NCI-H128 (cell line): ENCODE measurements around the gene CDK6.

Source experiments
- DNase-seq: peaks from one replicate; lab custom pipeline; 2025; ENCODE audit not compliant: unreplicated experiment; lab: John Stamatoyannopoulos, UW

Gene CDK6

DNA sequence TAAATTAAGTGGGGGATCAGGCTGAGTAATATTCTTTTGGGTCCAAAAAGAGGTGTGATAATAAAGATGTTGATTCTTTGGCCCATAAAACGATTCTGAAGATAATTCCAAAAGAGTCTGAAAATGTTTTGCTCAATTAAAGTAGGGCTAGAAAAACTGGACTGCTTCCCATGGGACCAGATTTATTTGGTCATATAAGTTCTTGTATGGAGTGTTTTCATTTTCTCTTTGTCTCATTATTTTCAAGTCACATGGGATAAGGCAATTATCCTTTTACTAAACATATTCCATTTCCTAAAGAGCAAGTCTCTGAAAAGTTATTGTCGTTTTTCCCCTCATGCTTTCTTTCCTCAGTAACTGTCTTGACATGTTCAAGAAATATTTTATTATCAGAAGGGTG is 41.5 kb downstream of the CDK6 start:
- DNase-seq, result no peak

DNA sequence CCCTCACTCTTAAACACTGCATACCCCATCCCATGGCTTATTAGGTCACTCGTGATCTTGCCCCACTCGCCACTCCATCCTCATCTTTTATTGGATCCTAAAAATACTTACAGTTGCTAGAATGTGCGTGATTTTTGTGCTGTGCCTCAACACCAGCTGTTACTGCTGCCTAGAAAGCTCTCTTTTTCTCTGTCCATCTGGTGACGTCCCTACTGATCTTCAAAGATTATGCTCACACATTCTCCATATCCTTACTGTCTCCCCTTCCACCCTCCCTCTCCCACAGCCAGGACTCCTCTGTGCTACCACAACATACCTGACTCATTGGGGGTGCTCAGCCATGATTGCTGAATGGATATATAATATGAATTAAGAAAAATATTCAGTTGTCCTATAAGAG is 42.0 kb downstream of the CDK6 start:
- no peak for DNase-seq

DNA sequence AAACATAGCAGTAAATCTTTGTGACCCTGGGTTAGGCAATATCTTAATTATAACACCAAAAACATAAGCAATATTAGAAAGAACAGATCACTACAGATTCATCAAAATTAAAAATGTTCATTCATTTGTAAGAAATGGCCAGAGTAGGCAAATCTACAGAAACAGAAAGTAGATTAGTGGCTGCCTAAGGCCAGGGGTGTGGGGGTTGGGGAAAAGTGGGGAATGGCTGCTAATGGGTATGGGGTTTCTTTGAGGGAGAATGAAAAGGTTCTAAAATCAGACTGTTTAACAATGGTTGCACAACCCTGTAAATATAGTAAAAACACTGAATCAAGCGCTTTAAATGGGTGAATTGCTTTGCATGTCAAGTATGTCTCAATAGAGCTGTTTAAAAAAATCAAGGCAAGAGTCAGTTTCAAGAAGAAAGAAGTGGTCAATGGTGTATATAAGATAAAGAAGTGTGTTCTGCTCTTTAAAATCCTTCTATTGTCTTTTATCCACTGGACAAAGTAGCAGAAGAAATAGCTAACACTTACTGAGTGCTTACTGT is 42.6 kb downstream of the CDK6 start:
- no peak for DNase-seq

DNA sequence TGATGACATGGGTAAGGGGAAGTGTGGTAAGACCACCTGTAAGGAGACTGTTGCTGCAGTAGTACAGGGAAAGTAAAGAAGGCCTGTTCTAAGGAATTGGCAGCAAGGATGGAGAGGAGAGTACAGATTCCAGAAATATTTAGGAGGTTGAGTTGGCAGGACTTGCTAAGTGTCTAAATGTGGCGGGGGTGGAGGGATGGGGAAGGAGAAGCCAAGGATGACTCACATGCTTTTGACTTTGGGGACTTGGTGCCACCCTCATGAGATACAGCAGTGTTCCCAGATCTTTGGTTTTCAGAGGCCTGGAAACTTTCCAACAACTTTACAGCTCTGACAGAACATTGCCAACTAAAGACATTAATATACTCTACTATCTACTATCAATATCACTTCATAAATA is 45.4 kb downstream of the CDK6 start:
- DNase-seq, result no peak

DNA sequence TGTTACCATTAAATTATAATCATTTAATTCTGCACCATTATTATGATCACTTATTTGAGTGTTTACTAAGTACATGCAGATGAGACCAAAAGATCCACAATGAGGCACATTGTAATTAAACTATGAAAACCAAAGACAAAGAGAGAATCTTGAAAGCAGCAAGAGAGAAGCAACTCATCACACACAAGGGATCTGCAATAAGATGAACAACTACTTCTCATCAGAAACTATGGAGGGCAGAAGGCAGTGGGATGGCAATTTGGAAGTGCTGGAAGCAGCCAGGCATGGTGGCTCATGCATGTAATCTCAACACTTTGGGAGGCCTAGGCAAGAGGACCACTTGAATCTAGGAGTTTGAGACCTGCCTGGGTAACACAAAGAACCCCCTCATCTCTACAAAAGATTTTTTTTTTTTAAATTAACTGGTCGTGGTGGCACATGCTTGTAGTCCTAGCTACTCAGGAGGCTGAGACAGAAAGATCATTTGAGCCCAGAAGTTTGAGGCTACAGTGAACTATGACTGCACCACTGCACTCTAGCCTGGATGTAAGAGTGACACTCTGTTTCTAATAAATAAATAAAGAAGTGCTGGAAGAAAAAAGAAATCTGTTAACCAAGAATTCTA is 47.7 kb downstream of the CDK6 start:
- no peak for DNase-seq

DNA sequence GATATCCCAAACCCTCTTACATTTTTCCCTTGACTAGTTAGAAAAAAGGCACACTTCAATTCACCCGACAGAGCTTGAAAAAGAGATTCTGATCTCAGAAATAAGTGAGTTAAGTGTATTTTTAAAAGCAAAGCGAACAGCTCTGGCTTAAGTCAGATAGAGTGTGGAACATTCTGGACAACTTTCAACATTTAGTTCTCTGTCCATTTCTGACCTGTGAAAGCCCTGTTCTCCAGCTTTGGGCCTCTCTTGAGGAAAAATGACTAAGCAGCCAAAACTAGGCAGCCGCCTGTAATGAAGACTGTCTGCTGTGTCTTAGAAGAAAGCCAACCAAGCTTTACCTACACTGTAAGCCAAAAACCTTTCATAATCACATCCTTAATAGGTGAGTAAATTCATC is 50.5 kb downstream of the CDK6 start:
- DNase-seq, result no peak

DNA sequence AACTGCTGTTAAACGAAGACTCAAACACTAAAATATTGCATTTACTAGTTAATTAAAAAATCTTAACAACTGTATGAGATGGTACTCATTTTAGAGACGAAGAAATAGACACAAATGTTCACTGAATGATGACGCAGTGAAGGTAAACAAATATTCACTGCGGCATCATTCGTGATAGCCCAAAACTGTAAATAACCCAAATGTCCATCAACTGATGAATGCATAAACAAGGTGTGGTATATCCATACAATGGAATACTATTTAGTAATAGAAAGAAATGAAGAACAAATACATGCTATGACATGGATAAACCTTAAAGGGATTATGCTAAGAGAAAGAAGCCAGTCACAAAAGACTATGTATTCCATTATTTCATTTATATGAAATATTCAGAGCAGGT is 51.4 kb downstream of the CDK6 start:
- no peak for DNase-seq

DNA sequence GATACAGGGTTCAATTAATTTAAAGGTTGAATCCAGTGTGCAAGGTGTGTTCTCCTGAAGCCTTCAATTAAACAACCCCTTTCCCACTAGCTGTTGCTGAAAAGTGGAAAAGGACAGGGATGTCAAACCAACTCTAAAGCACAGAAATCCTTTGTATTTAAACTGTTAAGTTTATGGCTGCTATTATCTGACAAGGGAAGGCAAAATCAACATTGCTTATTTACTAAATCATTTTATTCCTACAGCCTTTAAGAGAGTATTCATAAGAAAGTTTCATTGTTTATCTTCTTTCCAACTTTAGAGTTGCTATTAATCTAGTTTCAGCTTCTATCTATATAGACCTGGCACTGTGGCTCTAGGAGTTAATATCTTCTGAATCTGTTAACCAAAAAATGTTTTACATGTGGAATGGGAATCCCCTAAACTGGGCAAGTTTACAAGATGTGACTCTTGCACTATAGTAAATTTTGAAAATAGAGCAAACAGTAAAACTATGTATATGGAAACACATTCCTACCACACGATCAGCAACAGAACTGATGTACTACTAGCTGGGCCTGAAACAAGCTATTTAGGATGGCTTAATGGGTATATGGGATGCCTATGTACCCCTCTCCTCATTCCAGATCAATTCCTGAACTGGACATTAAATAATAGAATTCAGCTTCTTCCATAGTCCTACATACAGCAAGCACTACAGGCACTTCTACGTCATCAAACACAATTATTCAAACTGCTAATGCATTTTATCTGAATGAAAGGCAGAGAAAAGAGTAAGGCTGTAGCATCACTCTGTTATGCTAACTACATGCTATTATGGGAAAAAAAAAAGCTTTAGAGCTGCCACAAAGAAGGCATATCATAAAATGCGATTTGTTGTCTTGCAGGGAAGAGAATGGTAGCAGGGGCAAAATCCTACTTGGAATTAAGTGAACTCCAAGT is 52.8 kb downstream of the CDK6 start:
- no peak for DNase-seq

DNA sequence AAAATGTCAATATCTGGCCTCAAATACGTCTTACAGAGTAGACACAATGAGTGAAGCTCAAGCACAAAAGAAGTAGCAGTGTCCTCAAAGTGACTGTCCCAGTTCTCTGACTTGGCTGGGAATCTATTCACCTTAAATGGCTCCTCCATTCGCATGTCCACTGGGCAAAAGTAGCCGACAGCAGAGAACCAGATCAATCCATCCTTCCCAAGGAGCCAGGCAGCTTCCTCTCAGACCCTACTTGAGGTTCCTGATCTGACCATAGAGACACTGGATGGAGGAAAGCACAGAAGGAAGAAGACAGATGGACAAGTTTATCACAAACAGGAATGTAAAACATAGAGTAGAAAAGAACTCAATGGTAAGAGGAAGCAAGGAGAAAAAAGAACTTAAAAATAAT is 53.5 kb downstream of the CDK6 start:
- DNase-seq, result no peak

DNA sequence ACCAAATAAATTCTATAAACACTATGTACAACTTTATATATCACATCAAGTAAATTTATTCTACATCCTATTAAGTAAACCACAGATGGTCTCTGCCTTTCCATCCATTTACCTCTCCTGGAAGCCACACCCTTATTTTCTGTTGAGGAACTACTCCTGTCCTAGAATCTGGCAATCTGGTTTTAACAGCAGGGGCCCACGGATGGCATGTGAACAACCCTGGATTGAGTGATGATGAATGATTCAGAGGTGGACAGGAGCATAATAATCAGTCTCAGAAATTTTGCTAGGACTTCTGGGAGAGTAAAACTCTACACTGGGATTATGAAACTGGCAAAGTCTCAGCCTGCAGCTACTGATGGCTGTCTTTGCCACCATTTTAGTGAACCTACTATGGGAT is 54.1 kb downstream of the CDK6 start:
- no peak for DNase-seq

DNA sequence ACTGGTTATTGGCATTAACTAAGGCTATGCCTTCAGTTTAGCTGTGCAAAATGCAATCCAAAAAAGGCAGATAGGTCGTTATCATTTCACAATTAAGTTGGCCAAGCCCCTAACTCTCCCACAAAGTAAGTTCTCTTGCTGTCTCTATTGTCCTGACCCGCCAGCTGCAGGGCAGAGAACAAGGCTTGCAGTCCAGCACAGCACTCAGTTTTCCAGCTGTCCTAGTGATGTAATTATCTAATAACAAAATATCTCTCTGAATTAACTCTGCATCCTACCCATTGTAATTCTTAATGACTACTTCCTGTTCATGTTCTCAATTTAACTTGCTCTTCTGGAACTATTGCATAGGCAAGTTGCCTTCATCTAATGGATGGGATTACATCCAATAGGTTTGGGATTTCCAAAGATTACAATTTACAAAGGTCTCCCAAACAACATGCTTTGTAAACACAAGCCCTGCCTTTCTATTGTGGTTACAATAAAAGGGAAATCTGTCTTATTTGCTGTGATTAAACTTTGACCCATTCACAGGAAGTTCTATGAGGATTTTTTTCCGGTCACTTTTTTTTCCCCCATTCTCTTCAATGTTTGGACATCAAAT is 55.2 kb downstream of the CDK6 start:
- no peak for DNase-seq

DNA sequence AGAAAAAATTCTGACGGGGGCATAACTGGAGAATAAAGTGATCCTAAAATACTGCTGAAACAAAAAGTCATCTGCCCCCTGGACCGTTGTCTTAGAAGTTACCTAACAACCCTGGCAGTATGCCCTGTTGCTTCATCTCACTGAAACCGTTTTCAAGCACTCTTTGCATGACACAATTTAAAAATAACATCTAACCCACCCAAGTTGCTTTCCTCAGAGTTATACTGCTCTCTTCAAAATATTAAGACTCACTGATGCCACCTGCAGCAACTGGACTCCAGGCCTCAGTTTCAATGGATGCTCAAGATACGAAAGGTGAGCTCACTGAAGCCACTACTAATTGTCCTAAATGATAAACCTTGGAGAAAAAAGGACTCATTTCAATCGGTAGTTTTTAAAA is 57.4 kb downstream of the CDK6 start:
- DNase-seq, result no peak

DNA sequence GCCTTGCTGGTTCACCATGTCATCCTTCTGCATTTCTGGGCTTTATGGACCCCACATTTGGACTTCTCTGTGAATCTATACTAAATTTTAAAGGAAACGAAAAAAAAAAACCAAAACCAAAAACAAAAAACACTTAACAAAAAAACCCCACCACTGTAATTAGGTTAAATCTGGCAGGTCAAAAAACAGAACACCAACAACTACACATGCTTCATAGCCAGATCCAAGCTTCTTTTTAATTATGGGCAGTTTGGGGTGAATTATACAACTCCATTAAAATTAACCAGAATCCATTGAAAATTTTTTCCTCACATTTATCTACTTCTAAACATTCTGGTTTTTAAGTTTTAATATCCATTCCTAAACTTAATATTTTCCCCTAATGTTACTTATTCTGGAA is 58.4 kb downstream of the CDK6 start:
- DNase-seq, result no peak

DNA sequence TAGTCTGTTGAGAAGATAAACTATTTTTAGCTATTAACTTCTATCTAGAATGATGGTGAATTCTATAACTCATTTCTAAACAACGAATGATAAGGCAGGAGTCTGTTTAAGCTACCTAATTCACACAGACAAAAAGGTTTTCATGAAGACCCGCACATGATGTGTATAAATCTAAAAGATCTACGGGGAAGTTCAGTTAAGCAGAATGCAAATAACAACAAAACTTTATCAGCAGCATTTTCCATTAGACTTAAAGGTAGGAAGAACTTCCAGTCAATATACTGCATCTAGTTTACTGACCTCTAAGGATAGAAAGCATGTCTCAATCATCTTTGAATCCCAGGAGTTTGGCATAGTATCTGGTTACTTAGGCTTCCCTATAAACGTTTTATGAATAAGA is 62.6 kb downstream of the CDK6 start:
- DNase-seq, result no peak

DNA sequence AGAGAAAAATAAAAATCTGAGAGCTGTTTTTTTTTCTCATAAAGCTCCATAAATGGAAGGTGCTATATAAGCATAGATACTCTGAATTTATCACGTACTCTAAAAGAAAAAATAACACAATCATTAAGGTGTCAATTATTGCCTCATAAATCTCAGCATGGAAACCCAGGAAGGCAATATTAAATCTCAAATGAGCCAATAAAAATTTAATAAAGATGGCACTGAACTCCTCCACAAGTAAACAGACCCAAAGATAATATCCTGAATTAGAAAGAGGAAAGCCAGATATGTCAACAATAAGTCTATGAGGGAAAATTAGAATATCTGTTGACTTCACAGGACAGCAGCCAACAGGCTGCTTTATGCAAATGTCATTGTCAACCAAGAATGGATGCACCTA is 66.5 kb downstream of the CDK6 start:
- no peak for DNase-seq

DNA sequence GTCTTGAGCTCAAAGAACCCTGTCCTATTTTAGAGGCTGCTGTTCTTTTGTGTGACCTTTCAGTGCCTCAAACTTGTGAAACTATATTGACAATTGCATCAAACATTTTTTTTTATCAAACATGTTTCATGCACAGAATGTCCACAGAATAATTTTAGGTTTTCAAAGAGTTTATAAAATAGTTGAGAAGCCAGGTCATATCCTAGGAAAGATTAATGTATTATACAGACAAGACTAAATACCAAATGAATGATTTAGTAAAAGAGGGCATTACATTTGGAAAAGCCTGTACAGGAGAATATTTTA is 67.0 kb downstream of the CDK6 start:
- DNase-seq, result no peak

DNA sequence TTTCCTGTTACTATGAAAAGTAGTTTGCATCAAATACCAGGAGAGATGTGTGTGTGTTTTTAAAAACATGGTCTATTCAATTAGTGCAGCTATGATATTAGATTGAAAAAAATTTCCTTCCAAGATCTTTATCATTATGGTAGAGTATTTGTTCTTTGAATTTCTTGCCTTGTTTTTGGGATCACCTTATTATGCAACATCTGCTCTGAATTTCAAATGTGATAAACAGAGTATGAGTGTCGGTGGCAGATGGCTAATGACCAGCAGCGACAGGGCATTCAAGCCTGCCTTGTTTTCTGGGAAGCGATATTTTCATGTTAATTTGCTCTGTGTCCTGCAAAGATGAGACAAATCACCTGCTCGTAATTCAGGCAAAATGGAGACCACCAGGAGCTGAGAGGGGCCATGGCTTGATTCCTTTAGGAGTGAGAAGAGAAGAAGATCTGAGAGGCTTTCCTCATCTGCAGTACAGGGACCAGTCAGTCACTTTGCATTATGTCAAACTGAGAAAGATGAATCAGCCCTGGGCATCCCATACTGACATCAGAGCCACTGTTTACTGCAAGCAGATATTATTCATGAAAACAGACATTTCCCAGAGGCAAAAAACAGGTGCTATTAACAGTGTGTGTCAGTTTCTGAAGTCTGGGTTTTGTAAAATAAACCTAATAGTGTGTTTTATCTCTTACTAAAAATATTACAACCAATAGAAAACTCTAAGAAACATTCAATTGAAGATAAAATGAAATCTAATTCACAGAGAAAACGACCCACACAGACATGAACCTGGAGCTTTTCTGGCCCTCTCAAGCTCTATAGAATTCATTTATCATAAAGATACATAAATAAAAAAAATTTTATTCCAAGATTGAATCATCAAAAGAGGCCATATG is 67.6 kb downstream of the CDK6 start:
- DNase-seq, result no peak

DNA sequence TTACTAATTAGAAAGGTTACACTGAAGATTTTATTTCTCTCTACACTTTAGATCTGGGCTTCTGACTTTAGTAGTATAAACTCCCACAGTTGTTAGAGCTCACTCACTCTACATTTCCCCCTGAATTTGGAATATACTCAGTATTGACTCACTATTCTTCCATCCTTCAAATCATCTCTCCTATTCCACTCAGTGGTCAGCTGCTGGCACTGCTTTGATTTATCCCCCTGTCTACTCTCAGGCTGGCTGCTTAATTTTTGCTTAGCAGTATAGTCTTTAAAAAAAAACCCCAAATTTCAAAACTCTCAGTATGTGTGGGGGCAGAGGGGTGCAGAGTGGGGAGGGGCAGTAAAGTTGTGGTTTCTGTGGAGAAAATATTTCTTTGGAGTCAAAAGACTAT is 68.9 kb downstream of the CDK6 start:
- DNase-seq, result no peak

DNA sequence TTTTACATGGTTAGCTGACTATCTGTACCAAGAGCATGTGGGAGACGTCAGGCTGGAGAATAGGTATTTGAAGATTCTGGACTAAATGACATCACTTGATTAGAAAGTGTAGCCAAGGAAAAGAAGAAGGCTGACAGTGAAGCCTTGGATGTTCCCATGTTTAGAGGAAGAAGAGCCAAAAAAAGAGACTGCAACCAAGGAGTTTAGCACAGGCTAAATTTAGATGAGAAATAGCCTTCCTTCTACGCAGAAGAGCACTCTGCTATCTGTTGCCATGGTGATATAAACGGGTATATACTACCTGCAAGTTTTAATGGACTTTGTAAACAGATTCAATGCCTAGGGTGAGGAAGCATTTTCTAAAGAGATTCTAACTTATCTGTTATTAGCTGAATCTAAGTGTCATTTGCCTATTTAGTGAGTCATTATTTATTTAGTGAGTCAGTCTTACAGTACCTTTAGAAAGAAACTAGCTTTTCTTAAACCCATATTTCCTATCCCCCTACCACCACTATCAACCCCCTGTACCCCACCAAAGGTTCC is 69.8 kb downstream of the CDK6 start:
- no peak for DNase-seq

DNA sequence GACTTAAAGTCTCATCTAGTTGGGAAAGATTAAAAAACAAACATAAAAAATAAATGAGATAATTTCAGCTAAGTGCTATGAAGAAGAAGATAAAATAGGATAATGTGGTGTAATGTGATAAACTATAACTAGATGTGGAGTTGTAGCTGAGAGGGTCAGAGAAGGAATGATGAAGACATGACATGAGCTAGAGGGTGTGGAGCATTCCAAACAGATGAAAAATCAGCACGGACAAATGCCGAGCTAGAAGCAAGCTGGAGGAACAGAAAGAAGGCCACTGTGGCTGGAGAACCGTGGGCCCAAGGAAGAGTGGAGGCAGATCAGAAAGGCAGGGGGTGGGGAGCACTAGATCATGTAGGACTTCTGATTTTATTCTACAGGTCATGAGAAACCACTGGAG is 70.6 kb downstream of the CDK6 start:
- DNase-seq, result no peak
